ENCODE results near the gene NSFL1C. TPM values are rescaled to one million over a fixed set of nuclear protein-coding genes. Genes with fewer than 3 reads are reported as not detected.
A peak's percentile ranks its signal among the peaks of the same experiment; 100 is the strongest.

The NSFL1C gene
- polyA plus RNA-seq, 1 of the 3 experiments (the other 2 are of a cell fraction) = 45.9 TPM

GRCh38 chr20:1426231-1426849 lies 40.3 kb downstream of the NSFL1C start:
- no peak overlapping the region for H2AFZ ChIP-seq (ENCODE audit: low read depth)
- H3F3A ChIP-seq (replicated peaks; ENCODE audit: insufficient read depth) = no peaks in the 10 kb centered on the region
- peaks cover 4 to 19% of the 10 kb centered on the region in 2 experiments; a peak in 3 of 4 replicates for H3K4me1 ChIP-seq (ENCODE audit: control insufficient read depth in 1 of 2, insufficient read depth in 2 of 2, low read depth in 1 of 2, low read length in 1 of 2)
- 59% methylated on average over 3 of the region's 4 CpGs for WGBS (ENCODE audit: low lambda C conversion rate)
- H3K27ac ChIP-seq (ENCODE audit: low read depth in 2 of 2, low read length in 1 of 2) = peak overlapping the region in 1 of 2 experiments; percentile 81; a peak in 1 of 4 replicates
- POLR2A ChIA-PET = no interaction called here
- H3K9ac ChIP-seq = no peak overlapping the region
- H4K20me1 ChIP-seq (ENCODE audit: insufficient read depth) = no peaks in the 10 kb centered on the region
- TF ChIP-seq MXI1 (IDR thresholded peaks at IDR 0.05; ENCODE audit: low read depth, low read length) (peak; percentile 45; the same call in 1 of the 2 replicates), RXRA (IDR thresholded peaks at IDR 0.05; ENCODE audit: borderline replicate concordance, low read depth) (no peak), NFIC (IDR thresholded peaks at IDR 0.05; ENCODE audit: borderline replicate concordance) (no peak), POLR2AphosphoS5 (IDR thresholded peaks at IDR 0.05; ENCODE audit: low read depth, low read length) (no peak), NRF1 (IDR thresholded peaks at IDR 0.05; ENCODE audit: low read depth, low read length) (no peak), GATA2 (CRISPR knock-in tag; IDR thresholded peaks at IDR 0.05) (peak; percentile 62)
- CTCF ChIA-PET = interaction anchor here (1.5 to 3.5 kb wide), 5 partner anchors 11 to 114 kb away, joined by 3 to 30 read pairs (median 10); partner anchors contain the start of gene FKBP1A
- no peaks in the 10 kb centered on the region for H3K36me3 ChIP-seq (replicated peaks in 1 of 2; ENCODE audit: control insufficient read depth in 1 of 2, insufficient read depth in 2 of 2, low read length in 1 of 2)
- H3K4me2 ChIP-seq = no peak overlapping the region
- no peaks in the 10 kb centered on the region for H3K9me3 ChIP-seq
- peak; percentile 14 for DNase-seq
- no peak overlapping the region for H3K4me3 ChIP-seq (ENCODE audit: low read depth in 2 of 2, low read length in 1 of 2)
- H3K27me3 ChIP-seq (ENCODE audit: insufficient read depth) = no peaks in the 10 kb centered on the region
- no peaks in the 10 kb centered on the region for H3K79me2 ChIP-seq (ENCODE audit: insufficient read depth)
- H3K9me2 ChIP-seq = no peaks in the 10 kb centered on the region

GRCh38 chr20:1424336-1424735 lies 42.3 kb downstream of the NSFL1C start:
- Histone ChIP-seq H3K4me2 (no peak overlapping the region), H3K27me3 (ENCODE audit: insufficient read depth) (no peaks in the 10 kb centered on the region), H3K36me3 (replicated peaks in 1 of 2; ENCODE audit: control insufficient read depth in 1 of 2, insufficient read depth in 2 of 2, low read length in 1 of 2) (no peaks in the 10 kb centered on the region), H3K4me3 (ENCODE audit: low read depth in 2 of 2, low read length in 1 of 2) (no peak overlapping the region), H3K9me2 (no peaks in the 10 kb centered on the region), H2AFZ (ENCODE audit: low read depth) (no peak overlapping the region), H4K20me1 (ENCODE audit: insufficient read depth) (no peaks in the 10 kb centered on the region), H3K9ac (no peak overlapping the region), H3K79me2 (ENCODE audit: insufficient read depth) (no peaks in the 10 kb centered on the region), H3F3A (replicated peaks; ENCODE audit: insufficient read depth) (no peaks in the 10 kb centered on the region), H3K9me3 (no peaks in the 10 kb centered on the region), H3K27ac (ENCODE audit: low read depth in 2 of 2, low read length in 1 of 2) (no peak overlapping the region), H3K4me1 (ENCODE audit: control insufficient read depth in 1 of 2, insufficient read depth in 2 of 2, low read depth in 1 of 2, low read length in 1 of 2) (peaks cover 4 to 19% of the 10 kb centered on the region in 2 experiments; a peak in 3 of 4 replicates)
- WGBS (ENCODE audit: low lambda C conversion rate) = 56% methylated on average over 1 of the region's 1 CpG
- ChIA-PET CTCF (interaction anchor here (1.0 to 1.9 kb wide), 3 partner anchors 13 to 111 kb away, joined by 3 to 9 read pairs (median 3); partner anchors contain the start of gene NSFL1C), POLR2A (no interaction called here)
- TF ChIP-seq TAF1 (IDR thresholded peaks at IDR 0.05; ENCODE audit: borderline replicate concordance, low read depth, low read length) (no peak), EP300 (IDR thresholded peaks at IDR 0.05; ENCODE audit: borderline replicate concordance in 1 of 2, low read depth in 1 of 2, low read length in 1 of 2) (no peak), MEF2A (IDR thresholded peaks at IDR 0.05; ENCODE audit: borderline replicate concordance, low read depth) (no peak), RFX5 (IDR thresholded peaks at IDR 0.05; ENCODE audit: low read length) (no peak), NFIC (IDR thresholded peaks at IDR 0.05; ENCODE audit: borderline replicate concordance) (no peak), YY1 (IDR thresholded peaks at IDR 0.05; ENCODE audit: low read depth) (no peak), FOXJ3 (CRISPR knock-in tag; IDR thresholded peaks at IDR 0.05) (no peak), REST (IDR thresholded peaks at IDR 0.05; ENCODE audit: low read depth, low read length) (no peak), POLR2AphosphoS5 (IDR thresholded peaks at IDR 0.05; ENCODE audit: low read depth, low read length) (no peak), ELF1 (IDR thresholded peaks at IDR 0.05) (no peak), FOSL2 (IDR thresholded peaks at IDR 0.05; ENCODE audit: borderline replicate concordance, low read depth) (no peak)
- TF ChIP-seq, protein P1, sequence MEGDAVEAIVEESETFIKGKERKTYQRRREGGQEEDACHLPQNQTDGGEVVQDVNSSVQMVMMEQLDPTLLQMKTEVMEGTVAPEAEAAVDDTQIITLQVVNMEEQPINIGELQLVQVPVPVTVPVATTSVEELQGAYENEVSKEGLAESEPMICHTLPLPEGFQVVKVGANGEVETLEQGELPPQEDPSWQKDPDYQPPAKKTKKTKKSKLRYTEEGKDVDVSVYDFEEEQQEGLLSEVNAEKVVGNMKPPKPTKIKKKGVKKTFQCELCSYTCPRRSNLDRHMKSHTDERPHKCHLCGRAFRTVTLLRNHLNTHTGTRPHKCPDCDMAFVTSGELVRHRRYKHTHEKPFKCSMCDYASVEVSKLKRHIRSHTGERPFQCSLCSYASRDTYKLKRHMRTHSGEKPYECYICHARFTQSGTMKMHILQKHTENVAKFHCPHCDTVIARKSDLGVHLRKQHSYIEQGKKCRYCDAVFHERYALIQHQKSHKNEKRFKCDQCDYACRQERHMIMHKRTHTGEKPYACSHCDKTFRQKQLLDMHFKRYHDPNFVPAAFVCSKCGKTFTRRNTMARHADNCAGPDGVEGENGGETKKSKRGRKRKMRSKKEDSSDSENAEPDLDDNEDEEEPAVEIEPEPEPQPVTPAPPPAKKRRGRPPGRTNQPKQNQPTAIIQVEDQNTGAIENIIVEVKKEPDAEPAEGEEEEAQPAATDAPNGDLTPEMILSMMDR (IDR thresholded peaks at IDR 0.05) = no peak
- DNase-seq = no peak
